GM19099 (cell line): Measurements from ENCODE around the gene GRAP2.

ENCODE experiments used
- POLR2A ChIP-seq: IDR thresholded peaks from 3 replicates; pipeline ENCODE4 v1.6.1; 2011; ENCODE audit warnings: low read depth; ENCODE audit not compliant: insufficient read length; ENCODE audit errors: extremely low read depth

The GRAP2 gene

DNA sequence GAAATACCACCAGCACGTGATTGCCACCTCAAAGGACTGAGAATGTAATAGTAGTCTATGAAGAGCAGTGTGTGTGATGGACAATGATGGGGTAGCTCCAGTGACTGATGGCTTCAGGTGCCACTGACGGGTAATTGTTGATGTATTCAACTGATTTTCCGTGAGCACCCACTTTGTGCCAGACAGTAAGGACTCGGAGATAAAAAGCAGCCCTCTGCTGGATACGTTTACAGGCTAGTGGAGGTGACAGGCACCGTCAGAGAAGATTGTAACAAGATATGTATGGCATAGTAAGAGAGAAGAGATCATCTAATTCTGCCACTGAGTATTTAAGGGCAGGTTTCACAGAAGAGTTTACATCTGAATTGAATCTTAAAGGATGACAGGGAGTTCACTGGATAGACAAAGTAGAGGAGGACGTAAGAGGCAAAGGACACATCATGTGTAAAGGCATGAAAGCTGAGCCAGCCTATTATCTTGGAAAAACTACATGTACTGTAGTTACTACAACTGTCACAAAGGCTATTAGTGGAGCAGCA is 6.3 kb upstream of the GRAP2 start:
- TF ChIP-seq POLR2A: no peak

DNA sequence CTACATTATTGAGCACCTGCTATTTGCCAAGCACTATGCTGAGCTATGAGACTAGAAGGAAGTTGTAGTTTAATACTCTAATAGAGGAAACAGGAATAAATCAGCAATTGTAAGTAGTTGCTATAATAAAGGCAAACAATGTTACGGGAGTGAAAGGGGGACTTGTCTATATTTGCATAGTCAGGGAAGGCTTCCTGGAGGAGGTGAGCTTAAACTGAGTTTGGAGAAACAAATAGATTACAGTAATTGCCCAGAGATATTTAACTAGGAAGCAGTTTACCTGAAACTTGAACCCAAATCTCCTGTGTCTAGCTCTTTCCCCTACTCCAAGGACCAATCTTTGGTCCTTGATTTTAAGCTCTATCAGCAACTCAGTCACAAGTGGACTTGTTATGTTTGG is 5.2 kb upstream of the GRAP2 start:
- no peak for TF ChIP-seq POLR2A

DNA sequence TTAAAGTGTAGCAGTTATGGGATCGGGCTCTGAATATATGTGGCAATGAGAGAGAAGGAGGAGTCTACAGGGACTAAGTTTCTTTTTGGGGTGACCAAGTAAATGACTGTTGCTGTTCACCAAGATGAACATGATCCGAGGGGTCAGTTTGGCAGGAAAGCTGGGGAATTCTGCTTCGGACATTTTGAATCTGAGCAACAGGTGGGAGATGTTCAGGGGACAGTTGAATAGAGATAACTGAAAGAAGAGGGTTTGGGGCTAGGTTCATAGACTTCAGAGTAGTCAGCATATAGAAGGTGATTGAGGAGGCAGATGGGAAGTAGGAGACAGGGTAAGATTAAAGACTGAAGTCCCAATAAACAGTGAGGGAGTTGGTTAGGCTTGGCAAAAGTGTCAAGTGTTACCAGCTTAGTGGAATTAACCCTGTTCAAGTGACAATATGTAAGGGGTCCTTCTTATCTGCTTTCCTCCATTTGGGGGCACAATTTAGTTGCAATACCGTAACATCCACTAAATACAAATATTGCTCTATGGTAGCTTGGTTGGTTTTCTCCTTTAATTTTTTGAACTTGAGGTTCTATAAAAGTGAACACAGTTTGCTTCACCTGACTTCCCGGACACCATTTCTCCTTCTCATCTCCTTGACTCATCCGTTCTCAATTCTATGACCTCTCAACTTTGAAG is 4.4 kb upstream of the GRAP2 start:
- no peak for TF ChIP-seq POLR2A

DNA sequence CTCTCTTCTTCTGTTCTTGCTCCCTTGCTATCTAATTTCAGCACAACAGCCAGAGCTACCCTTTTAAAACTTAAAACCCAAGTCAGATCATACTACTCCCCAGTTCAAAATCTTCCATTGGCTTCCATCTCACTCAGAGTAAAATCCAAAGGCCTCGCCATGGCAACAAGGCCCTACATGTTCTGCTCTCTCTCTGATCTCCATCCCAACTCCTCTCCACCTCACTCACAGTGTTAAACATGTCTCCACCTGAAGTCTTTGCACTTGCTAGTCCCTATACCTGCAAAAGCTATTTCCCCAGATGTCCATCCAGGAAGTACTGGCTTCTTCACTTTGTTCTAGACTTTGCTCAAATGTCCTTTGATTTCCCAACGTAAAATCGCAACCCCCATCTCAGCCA is 3.0 kb upstream of the GRAP2 start:
- TF ChIP-seq POLR2A: no peak

DNA sequence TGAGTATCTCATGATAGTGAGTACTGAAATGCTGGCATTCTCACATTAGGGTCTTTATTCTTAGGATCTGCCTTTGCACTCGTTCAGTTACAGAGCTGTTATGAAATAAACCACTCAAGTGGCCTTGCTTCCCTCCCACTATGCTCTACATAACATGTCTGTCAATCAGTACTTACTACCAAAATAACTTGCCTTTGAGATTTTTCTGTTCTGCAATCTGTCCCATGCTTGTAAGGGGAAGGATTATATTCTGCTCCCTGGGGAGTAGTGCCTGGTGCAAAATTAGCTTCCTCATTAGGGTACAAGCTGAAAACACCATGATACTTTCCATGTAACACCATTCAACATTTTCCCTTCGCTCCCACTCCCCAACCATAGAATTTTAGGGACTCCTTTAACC is 1.9 kb upstream of the GRAP2 start:
- TF ChIP-seq POLR2A: no peak

DNA sequence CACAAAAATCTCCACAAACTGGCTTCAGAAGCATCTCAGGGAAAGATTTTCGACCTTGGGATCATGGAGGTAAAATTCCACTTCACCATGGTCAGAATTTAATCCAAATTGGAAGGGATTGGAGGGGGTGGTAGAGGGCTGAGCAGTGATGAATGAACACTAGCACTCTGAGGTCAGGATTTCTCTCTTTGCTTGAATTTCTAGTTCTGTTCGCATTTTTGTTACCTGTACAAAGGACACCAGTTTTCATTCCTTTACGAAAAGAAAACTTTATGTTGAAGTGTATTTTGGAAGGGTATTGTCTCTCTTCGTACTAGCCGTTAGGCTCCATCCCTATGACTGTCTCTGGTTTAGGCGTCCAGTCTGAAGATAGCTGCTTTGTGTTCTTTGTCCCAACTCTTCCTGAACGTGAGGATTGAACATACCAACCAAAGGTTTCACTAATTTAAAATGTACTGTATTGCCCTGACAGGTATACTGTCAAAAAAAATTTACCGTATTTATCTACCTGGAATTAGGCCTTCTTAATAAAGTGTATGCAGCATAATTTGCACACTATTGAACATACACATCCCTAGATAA is 772 bp downstream of the GRAP2 start:
- no peak for TF ChIP-seq POLR2A

DNA sequence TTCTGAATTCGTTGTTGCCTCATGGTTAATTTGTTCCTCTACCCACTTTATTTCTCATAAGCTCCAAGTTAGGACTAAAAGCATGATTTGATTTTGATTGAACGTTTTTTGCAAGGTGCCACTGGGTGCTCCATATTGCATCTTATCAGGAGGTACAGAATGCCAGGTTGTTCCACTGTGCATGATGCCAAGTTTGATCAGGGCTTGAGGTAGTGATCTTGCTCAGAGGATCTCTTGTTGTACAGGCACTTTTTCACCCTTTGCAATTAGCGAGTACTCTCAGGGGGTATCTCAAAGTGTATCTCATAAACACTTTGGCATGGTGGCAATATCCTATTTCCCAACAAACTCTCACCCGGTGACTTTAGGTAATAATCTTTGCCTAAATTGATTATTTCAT is 4.0 kb downstream of the GRAP2 start:
- TF ChIP-seq POLR2A: no peak

DNA sequence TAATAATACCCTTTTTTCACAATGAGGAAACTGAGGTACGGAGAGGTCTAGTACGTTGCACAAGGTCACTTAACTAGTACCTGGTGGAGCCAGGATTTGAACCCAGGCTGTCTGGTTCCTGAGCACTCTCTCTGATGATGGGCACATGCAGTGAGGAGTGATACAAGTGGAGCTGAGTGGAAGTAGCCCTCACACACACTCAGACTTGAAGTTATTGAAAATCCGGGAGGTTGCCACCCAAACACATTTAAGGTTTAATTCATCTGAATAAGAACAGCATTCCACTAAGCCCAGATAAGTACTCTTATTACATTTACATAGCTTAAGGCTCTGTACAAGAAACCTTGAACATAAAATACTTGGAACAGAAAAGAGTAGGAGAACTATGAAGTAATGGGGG is 4.8 kb downstream of the GRAP2 start:
- TF ChIP-seq POLR2A: no peak

DNA sequence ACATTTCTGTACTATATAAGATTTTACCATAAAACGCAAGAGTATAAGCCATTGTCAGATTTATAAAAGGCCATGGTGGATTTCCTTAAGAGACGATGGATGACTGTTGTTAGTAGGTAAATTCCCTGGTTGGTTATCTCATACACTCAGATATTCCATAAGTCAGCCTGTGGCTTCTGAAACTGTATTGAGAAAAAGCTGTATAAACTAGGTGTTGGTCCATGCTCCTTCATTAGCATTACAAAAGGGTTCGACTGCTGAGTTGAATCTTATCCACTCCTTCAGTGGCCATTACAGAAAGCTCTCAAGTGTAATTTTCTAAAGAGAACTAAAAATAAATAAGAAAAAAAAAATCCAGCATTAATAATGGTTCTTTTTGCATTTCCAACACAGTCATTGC is 5.3 kb downstream of the GRAP2 start:
- no peak for TF ChIP-seq POLR2A

DNA sequence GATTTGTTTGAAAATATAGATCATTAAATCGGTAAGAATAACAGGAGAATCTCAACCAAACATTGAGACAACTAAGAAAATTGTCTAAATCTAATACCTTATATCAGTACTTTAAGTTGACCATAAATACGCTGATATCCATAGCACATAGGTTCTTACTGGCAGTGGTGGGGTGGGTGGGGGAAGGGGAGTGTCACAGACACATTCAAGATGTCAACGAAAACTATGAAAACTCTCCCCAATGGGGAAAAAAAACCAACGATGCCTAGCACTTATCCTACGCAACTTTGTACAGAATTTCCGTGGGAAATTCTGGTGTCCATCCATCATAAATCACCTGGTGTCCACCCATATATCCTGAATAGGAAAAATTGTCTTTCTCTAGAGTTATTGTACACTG is 6.2 kb downstream of the GRAP2 start:
- no peak for TF ChIP-seq POLR2A

DNA sequence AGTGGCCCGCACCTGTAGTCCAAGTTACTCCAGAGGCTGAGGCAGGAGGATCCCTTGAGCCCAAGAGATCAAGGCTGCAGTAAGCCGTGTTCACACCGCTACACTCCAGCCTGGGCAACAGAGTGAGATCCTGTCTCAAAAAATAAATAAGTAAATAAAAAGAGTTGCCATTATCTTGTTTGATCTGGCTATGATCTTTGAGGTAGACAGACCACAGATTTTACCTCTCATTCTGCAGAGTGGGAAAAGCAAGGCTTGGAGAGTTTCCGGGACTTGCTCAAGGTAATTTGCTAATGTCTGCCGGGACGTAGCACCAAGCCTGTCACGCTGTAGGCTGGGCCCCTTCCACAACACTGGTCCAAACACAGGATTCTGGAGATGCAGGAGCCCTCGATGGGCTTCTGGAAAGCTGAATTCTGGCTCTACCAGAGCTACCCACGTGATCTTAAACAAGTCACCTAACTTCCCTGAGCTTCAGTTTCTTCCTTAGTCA is 6.8 kb downstream of the GRAP2 start:
- no peak for TF ChIP-seq POLR2A

DNA sequence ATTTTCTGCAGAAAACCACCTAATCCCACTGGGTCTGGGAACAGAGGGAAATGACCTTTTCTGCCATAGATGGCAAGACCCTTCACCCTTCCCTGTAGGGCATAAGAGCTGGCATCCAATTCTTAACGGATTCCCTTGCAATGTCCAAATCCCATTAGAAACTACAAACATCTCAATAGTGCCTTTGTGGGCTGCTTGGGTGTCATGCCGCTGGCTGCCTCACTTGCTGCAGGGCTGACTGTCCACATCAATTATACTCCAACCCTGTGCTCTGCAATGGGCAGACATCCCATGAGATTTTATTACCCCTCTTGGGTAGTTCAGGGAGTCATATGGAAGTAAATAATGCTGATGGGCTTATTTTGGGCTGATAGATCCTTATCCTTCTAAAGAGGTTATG is 7.3 kb downstream of the GRAP2 start:
- TF ChIP-seq POLR2A: no peak

DNA sequence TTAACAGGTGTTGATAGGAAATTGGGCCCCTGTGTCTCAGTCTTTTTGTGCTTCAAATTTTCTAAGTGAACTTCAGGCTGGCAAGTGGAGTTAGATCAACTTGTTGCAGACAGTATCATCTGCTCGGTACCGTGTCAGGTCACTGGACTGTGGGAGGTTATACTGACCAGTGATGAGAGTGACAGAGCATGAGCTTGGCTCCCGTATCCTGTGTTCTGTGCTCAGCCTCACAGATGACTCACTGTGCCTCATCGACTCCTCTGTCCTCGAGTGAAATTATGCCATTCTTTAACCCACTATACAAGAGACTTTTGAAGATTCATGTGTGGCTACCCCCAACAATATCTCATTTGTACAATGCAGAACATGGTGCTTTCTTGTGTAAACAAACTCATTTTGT is 7.9 kb downstream of the GRAP2 start:
- TF ChIP-seq POLR2A: no peak

DNA sequence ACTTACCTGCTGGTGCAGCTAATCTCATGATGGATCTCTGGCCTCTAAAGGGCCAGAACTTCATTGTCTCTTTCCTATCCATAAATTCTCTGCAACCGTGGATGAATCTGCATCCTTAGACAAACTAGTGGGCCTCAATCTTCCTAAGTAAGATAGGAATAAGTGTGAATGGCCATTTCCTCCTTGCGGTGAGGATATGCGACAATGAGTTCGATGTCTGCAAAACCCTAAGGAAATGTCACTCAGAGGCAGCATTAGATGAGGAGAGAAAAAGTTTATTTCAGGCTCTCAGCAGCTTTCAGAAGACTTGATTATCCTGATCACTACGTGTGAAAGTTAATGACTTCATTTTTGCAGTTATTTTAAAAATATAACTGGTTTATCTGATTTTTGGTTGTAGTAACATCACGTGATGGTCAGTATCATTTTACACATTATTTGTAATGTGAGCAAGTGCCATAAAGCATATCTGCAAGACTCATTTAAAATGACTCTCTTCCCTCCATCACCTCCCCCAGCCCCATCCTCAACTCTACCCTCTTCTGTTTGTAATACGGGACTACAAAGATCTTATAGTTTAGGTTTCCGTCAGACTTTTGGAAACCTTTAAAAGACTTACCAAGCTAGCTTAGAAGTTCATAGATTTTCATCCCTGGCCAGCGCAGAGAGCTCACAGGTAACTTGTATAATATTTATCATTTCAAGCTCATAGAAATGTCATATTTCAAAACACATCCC is 10.2 kb downstream of the GRAP2 start:
- TF ChIP-seq POLR2A: no peak

DNA sequence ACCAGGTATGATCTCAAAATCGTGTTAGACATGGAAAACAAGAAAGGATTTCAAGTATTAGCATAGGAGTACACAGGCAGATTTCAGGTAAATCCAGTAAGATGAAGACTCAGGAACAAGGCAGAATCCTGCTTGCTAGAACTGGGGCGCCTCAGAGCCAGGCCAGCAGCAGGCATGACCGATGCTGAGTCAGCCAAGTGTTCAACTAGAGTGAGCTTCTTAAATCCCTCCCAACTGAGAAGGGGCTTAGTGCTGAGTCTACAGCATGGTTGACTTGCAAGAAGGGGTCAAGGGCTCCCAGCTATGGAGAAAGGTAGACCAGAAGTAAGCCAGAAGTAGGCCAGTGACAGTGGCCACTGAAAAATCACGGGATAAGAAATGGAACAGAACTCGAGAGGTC is 12.4 kb downstream of the GRAP2 start:
- no peak for TF ChIP-seq POLR2A

DNA sequence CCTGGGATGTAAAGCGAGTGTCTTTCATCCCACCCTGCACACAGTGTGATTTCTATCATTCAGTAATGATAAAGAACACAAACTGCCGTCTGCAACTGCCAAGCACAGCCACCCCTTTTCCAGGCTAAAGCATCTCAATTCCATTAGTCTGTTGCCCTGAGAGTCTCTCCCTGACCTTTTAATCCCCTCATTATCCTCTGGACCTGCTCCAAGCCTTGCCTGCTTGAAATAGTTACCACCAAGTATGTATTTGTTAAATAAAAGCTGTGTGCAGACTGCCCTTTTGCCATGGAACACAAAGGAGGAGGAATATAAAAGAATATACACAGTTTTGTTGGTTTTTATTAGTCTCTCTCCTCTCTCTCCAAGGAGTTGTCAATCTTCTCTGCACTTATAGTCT is 13.0 kb downstream of the GRAP2 start:
- TF ChIP-seq POLR2A: no peak
